SU-DHL-6 (cell line): Measurements from ENCODE around the gene HSDL1.

Experiments
- H2AFZ ChIP-seq: fragments of 200-600 bp; sonication (generic); 2 replicates; pipeline ENCODE4 v1.6.1; 2014; ENCODE audit warnings: low read depth, mild to moderate bottlenecking, moderate library complexity, mixed read lengths, antibody characterized with exemption, low read length; ENCODE audit not compliant: severe bottlenecking
- H3F3A ChIP-seq: fragments of 200-600 bp; shearing (Covaris generic); 2 replicates; pipeline ENCODE4 v1.6.0; 2016; ENCODE audit warnings: antibody characterized with exemption, mild to moderate bottlenecking; ENCODE audit not compliant: insufficient read depth
- H3K27ac ChIP-seq: fragments of 200-600 bp; sonication (generic); 2 replicates; pipeline ENCODE4 v1.5.1; 2016; ENCODE audit warnings: low read depth, mild to moderate bottlenecking, low read length, moderate library complexity, mixed read lengths
- H3K27me3 ChIP-seq: fragments of 200-600 bp; sonication (generic), shearing (Covaris generic); 2 replicates; pipeline ENCODE4 v1.6.0; 2014; ENCODE audit warnings: mild to moderate bottlenecking, low read length
- H3K36me3 ChIP-seq: fragments of 200-600 bp; sonication (generic); 2 replicates; pipeline ENCODE4 v1.6.1; 2014; ENCODE audit warnings: mild to moderate bottlenecking, low read length, mixed read lengths
- H3K4me2 ChIP-seq: fragments of 300-600, 200-600 bp; shearing (Covaris generic), sonication (generic); 2 replicates; pipeline ENCODE4 v1.6.0; 2014; ENCODE audit warnings: low read length, low read depth, mild to moderate bottlenecking; ENCODE audit not compliant: poor library complexity, severe bottlenecking
- H3K4me3 ChIP-seq: fragments of 200-600 bp; sonication (generic); 2 replicates; pipeline ENCODE4 v1.5.1; 2014; ENCODE audit warnings: antibody characterized with exemption, low read length, mild to moderate bottlenecking, mixed read lengths; ENCODE audit not compliant: insufficient read depth, poor library complexity, severe bottlenecking
- H3K79me2 ChIP-seq: fragments of 200-600 bp; sonication (generic); 2 replicates; pipeline ENCODE4 v1.6.1; 2014; ENCODE audit warnings: mild to moderate bottlenecking, low read length, moderate library complexity; ENCODE audit not compliant: insufficient read depth
- H3K9ac ChIP-seq: fragments of 200-600 bp; sonication (generic); 2 replicates; pipeline ENCODE4 v1.7.0; 2014; ENCODE audit warnings: mild to moderate bottlenecking, low read length
- H3K9me2 ChIP-seq: fragments of 200-600 bp; sonication (generic); replicated peaks from 2 replicates; pipeline ENCODE4 v1.6.1; 2014; ENCODE audit warnings: low read length; ENCODE audit not compliant: insufficient read depth
- H3K9me3 ChIP-seq: fragments of 200-600 bp; sonication (generic); 2 replicates; pipeline ENCODE4 v1.6.1; 2014; ENCODE audit warnings: low read length, mixed read lengths; ENCODE audit not compliant: insufficient read depth
- H4K20me1 ChIP-seq: fragments of 200-600 bp; sonication (generic); 2 replicates; pipeline ENCODE4 v1.6.1; 2014; ENCODE audit warnings: low read depth, mild to moderate bottlenecking, antibody characterized with exemption, low read length, moderate library complexity, mixed read lengths
- EZH2phosphoT487 ChIP-seq: fragments of 200-600 bp; sonication (generic), shearing (Covaris generic); conservative IDR thresholded peaks from 2 replicates; pipeline ENCODE4 v1.6.1; 2018; ENCODE audit warnings: mild to moderate bottlenecking, antibody characterized with exemption, low read length, moderate library complexity, mixed read lengths
- TF ChIP-seq, protein P1 (sequence below): fragments of 200-600 bp; sonication (generic); IDR thresholded peaks from one replicate; pipeline ENCODE4 v1.5.1; 2017; ENCODE audit warnings: antibody characterized with exemption, mild to moderate bottlenecking, low read length, moderate library complexity; ENCODE audit not compliant: insufficient read depth, poor library complexity, severe bottlenecking

The HSDL1 gene

DNA sequence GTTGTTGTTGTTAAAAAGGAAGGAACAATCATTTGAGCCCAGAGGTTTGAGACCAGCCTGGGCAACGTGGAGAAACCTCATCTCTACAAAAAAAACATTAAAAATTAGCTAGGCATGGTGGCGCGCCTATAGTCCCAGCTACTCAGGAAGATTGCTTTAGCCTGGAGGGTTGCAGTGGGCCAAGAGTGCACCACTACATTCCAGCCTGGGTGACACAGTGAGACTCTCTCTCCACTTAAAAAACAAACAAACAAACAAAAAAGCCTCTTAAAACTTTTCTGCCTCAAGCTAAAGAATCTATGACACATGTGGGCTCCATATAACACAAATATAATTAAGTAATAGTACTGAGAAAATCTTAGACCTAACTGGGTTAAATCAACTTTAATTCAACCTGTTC lies 40.7 kb downstream of the HSDL1 start:
- H3K79me2 ChIP-seq, result peaks cover 79% of the 10 kb centered on the region
- no peak overlapping the region for H3K9ac ChIP-seq
- H2AFZ ChIP-seq, result no peak overlapping the region
- H3K9me3 ChIP-seq, result no peaks in the 10 kb centered on the region
- 0 out of 2 replicates have a peak, but pooled peaks cover 3% of the 10 kb centered on the region for H3F3A ChIP-seq
- H3K27me3 ChIP-seq, result no peaks in the 10 kb centered on the region
- H3K27ac ChIP-seq, result no peak overlapping the region
- H3K4me3 ChIP-seq, result no peak overlapping the region
- no peaks in the 10 kb centered on the region; the same call in 1 of the 2 replicates for H4K20me1 ChIP-seq
- TF ChIP-seq, protein P1, sequence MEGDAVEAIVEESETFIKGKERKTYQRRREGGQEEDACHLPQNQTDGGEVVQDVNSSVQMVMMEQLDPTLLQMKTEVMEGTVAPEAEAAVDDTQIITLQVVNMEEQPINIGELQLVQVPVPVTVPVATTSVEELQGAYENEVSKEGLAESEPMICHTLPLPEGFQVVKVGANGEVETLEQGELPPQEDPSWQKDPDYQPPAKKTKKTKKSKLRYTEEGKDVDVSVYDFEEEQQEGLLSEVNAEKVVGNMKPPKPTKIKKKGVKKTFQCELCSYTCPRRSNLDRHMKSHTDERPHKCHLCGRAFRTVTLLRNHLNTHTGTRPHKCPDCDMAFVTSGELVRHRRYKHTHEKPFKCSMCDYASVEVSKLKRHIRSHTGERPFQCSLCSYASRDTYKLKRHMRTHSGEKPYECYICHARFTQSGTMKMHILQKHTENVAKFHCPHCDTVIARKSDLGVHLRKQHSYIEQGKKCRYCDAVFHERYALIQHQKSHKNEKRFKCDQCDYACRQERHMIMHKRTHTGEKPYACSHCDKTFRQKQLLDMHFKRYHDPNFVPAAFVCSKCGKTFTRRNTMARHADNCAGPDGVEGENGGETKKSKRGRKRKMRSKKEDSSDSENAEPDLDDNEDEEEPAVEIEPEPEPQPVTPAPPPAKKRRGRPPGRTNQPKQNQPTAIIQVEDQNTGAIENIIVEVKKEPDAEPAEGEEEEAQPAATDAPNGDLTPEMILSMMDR, result no peak
- TF ChIP-seq EZH2phosphoT487, result no peak
- H3K4me2 ChIP-seq, result no peak overlapping the region
- no peaks in the 10 kb centered on the region for H3K9me2 ChIP-seq
- 0 out of 2 replicates have a peak, but pooled peaks cover under 1% of the 10 kb centered on the region for H3K36me3 ChIP-seq

DNA sequence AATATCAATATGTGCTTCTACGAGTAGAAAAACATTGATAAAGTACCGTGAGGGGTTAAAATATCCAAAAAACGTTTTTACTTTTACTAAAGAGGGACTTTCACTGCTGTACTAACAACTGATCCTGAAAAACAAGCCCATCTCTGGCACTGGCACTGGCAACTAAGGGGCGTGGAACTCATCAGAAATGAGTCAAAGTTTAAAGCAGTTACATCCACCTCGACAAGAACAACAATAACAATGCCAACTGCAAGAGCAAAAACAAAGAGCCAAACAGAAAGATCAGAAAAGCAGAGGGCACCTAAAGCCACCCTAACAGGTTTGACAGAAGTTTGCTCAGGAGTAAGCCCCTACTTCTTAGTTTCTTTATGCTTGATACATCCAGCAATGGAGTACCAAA lies 41.3 kb downstream of the HSDL1 start:
- Histone ChIP-seq H2AFZ (no peak overlapping the region), H3K27ac (no peak overlapping the region), H3K4me3 (no peak overlapping the region), H4K20me1 (no peaks in the 10 kb centered on the region; the same call in 1 of the 2 replicates), H3F3A (0 out of 2 replicates have a peak, but pooled peaks cover 3% of the 10 kb centered on the region), H3K79me2 (peaks cover 74% of the 10 kb centered on the region), H3K27me3 (no peaks in the 10 kb centered on the region), H3K36me3 (0 out of 2 replicates have a peak, but pooled peaks cover 4% of the 10 kb centered on the region), H3K9me2 (no peaks in the 10 kb centered on the region), H3K9me3 (no peaks in the 10 kb centered on the region), H3K4me2 (no peak overlapping the region), H3K9ac (no peak overlapping the region)
- TF ChIP-seq EZH2phosphoT487, result no peak
- TF ChIP-seq, protein P1, result no peak

DNA sequence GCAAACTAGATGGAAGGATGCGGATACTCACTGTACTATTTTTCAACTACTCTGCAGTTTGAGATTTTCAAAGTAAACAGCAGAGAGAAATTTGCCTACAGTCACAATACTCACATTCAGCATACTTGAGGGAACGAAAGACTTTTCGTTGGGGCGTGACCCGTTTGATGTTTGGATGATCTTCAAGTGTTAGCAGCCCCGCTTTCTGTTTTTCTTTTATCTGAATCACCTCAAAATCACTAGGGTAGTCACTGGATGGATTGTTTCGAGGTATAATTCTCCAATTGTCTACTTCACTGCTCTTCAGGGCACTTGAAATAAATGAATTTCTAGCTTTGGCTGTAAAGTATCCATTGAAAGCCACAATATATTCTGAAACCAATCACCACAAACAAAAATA lies 46.0 kb downstream of the HSDL1 start:
- peaks cover 16% of the 10 kb centered on the region; the same call in 1 of the 2 replicates for H3K36me3 ChIP-seq
- H3K27ac ChIP-seq, result no peak overlapping the region
- H3K9ac ChIP-seq, result no peak overlapping the region
- H2AFZ ChIP-seq, result no peak overlapping the region
- no peak for TF ChIP-seq EZH2phosphoT487
- TF ChIP-seq, protein P1, result no peak
- no peaks in the 10 kb centered on the region for H4K20me1 ChIP-seq
- H3K9me3 ChIP-seq, result no peaks in the 10 kb centered on the region
- no peaks in the 10 kb centered on the region for H3K9me2 ChIP-seq
- no peaks in the 10 kb centered on the region for H3K27me3 ChIP-seq
- no peak overlapping the region for H3K4me3 ChIP-seq
- no peak overlapping the region for H3K4me2 ChIP-seq
- peaks cover 32% of the 10 kb centered on the region for H3K79me2 ChIP-seq
- H3F3A ChIP-seq, result 0 out of 2 replicates have a peak, but pooled peaks cover 3% of the 10 kb centered on the region
